Coronary artery (tissue), 2 donors: ENCODE data around the gene BLMH.
"Not testable (repeated sequence)": the region's sequence is repeated elsewhere in the genome, so short reads cannot be mapped to it uniquely, and the experiment has no call there.

ENCODE experiments used
- DNase-seq: peaks from one replicate; pipeline ENCODE4 v3.0.0-alpha.2; 2017; ENCODE audit warnings: low spot score
- H3K27ac ChIP-seq, 2 donors: fragments of 200-600 bp; sonication (generic); one replicate each; pipeline ENCODE4 v1.5.1; 2016 to 2019
- H3K4me3 ChIP-seq: fragments of 200-600 bp; sonication (generic); 2 replicates; pipeline ENCODE4 v1.5.1; 2016; ENCODE audit warnings: mild to moderate bottlenecking, moderate library complexity
- TF ChIP-seq, protein P1 (sequence below): fragments of 200-600 bp; sonication (generic); IDR thresholded peaks from one replicate; pipeline ENCODE4 v1.5.1; 2019; ENCODE audit warnings: antibody characterized with exemption

The BLMH gene

DNA sequence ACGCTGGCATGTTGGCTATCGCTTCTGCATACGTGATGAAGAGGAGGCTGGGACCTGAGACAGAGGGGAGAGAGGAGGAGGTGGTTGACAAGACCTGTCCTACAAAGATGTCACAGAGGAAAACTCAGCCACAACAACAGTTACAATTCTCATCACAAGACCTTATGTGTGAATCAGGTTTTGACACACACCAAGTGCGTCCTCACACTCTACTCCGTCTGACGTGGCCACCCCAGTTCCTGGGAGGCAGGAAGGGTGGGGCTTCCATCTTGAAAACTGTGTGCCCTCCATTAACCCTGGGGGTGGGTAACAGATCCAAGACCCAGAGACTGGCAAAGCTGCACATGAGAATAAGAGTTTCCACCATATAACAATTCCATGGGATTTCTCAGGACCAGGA is 80.4 kb downstream of the BLMH start:
- no peak overlapping the region for H3K27ac ChIP-seq
- TF ChIP-seq, protein P1, sequence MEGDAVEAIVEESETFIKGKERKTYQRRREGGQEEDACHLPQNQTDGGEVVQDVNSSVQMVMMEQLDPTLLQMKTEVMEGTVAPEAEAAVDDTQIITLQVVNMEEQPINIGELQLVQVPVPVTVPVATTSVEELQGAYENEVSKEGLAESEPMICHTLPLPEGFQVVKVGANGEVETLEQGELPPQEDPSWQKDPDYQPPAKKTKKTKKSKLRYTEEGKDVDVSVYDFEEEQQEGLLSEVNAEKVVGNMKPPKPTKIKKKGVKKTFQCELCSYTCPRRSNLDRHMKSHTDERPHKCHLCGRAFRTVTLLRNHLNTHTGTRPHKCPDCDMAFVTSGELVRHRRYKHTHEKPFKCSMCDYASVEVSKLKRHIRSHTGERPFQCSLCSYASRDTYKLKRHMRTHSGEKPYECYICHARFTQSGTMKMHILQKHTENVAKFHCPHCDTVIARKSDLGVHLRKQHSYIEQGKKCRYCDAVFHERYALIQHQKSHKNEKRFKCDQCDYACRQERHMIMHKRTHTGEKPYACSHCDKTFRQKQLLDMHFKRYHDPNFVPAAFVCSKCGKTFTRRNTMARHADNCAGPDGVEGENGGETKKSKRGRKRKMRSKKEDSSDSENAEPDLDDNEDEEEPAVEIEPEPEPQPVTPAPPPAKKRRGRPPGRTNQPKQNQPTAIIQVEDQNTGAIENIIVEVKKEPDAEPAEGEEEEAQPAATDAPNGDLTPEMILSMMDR, result no peak

GRCh38 chr17:30210901-30211300 is 80.8 kb downstream of the BLMH start:
- H3K4me3 ChIP-seq, result no peak overlapping the region
- TF ChIP-seq, protein P1, result no peak
- no peak for DNase-seq
- no peak overlapping the region for H3K27ac ChIP-seq

More for the DNA sequence above, 80.4 kb downstream of the BLMH start:
- no peak overlapping the region for H3K4me3 ChIP-seq
- peak; percentile 19 for DNase-seq

DNA sequence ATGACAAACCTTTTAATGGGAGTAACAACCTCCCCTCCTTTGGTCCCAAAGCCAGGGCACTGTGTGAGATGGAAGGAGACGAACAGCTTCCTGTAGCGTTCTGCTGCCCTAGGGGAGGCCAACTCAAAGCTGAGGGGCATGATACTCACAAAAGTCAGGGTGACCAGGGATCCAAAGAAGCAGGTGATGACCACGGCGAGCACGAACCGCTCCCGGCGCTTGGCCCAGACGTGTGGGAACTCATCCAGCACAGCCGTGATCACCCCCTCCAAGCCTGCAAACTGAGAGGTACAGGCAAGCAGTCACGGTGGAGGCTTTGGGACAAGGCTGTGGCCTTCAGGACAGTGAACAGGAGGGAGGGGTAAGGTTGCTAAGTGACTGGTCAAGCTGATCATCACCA is 81.4 kb downstream of the BLMH start:
- TF ChIP-seq, protein P1, result no peak
- Histone ChIP-seq H3K4me3 (no peak overlapping the region), H3K27ac (no peak overlapping the region)
- DNase-seq, result no peak

GRCh38 chr17:30209930-30210329 is 81.8 kb downstream of the BLMH start:
- DNase-seq, result no peak
- TF ChIP-seq, protein P1, result no peak
- Histone ChIP-seq H3K4me3 (no peak overlapping the region), H3K27ac (no peak overlapping the region)

GRCh38 chr17:30208214-30208613 is 83.5 kb downstream of the BLMH start:
- TF ChIP-seq, protein P1, result no peak

DNA sequence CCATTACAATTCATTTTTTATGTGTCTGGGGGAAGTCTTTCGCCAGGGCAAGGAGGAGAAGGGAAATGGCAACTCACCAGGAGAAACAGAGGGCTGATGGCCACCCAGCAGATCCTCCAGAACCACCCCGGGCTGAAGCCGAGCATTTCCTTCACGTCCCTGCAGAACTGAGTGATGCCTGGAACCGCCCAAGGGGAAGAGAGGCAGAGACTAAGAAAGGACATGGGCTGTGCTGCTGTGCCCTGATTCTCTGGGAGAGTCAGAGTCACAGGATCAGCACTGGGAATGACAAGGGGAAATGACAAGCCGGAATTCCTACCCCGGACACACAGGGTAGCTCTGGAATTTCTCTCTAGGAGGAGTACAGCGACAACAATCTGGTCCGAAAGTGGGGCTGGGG is 84.1 kb downstream of the BLMH start:
- TF ChIP-seq, protein P1, result no peak
- no peak overlapping the region for H3K4me3 ChIP-seq
- H3K27ac ChIP-seq, result no peak overlapping the region
- DNase-seq, result no peak

More at GRCh38 chr17:30208214-30208613, 83.5 kb downstream of the BLMH start:
- no peak for DNase-seq
- no peak overlapping the region for H3K4me3 ChIP-seq
- H3K27ac ChIP-seq, result no peak overlapping the region

DNA sequence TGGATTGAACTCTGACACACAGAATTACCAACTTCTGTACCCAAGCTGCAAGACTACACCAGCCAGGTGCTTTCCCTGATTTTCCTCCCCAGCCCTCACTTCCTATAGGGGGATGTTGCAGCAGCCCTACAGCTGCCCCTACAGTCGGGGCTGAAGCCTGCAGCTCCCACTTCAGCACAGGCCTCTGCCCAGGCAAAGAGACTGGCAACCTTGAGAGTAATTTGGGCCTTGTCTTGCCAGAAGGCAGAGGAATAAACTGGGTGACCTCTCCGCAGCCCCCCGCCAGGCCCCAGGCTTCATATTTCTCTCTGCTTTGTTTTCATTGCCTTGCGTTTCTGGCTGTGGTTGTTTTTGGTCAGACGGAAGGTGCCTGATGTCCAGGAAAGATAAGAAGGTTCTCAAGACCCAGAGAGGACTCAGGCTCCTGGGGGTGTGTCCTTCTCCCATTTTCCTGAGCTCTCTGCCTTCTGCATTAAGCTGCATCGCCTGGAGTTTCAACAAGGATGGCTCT is 88.2 kb downstream of the BLMH start:
- Histone ChIP-seq H3K4me3 (no peak overlapping the region), H3K27ac (no peak overlapping the region)
- no peak for DNase-seq
- TF ChIP-seq, protein P1, result no peak

- H3K4me3 ChIP-seq, H3K27ac ChIP-seq, DNase-seq: not testable (repeated sequence)
Observed at GRCh38 chr17:30200656-30201055, 91.1 kb downstream of the BLMH start.
